PFSK-1 (cell line): ENCODE data around the gene SUFU.

Experiments used
- FOXP2 ChIP-seq: optimal IDR thresholded peaks from 2 replicates; pipeline ENCODE3; 2011; ENCODE audit warnings: borderline replicate concordance, control low read depth, inconsistent platforms; ENCODE audit not compliant: insufficient read depth; ENCODE audit errors: extremely low read length, extremely low read depth
- POLR2AphosphoS5 ChIP-seq: IDR thresholded peaks from 2 replicates; pipeline ENCODE4 v1.6.1; 2012; ENCODE audit warnings: low read depth, mild to moderate bottlenecking, control low read depth, low read length, moderate library complexity
- TAF1 ChIP-seq: IDR thresholded peaks from 2 replicates; pipeline ENCODE4 v1.6.1; 2012; ENCODE audit warnings: low read length, control low read depth, borderline replicate concordance; ENCODE audit not compliant: insufficient read depth

- no peak for TF ChIP-seq FOXP2
- TF ChIP-seq POLR2AphosphoS5, result no peak
- TF ChIP-seq TAF1, result no peak
Observed at GRCh38 chr10:102550636-102551210, 47.0 kb downstream of the SUFU start.
